Spleen (tissue), 11 donors: ENCODE measurements around the gene DLX2. TPM values are rescaled to one million over a fixed set of nuclear protein-coding genes. Genes with fewer than 3 reads are reported as not detected.

Experiments used
- DNase-seq: peaks from one replicate; pipeline ENCODE4 v3.0.0-alpha.2; 2020
- H3K27ac ChIP-seq, 8 donors: fragments of 200-600 bp; sonication (generic) in 7 of 8; 1 replicate in 4 of 8; 2 replicates in 4 of 8; pipeline versions ENCODE4 v1.5.0 to v1.8.0; 2016 to 2021; ENCODE audit warnings: inconsistent platforms in 4 of 8, mild to moderate bottlenecking in 4 of 8, moderate library complexity in 1 of 8
- H3K27me3 ChIP-seq, 7 donors: fragments of 200-600 bp; sonication (generic) in 6 of 7; replicated peaks in 1 of 7; 1 replicate in 4 of 7; 2 replicates in 3 of 7; pipeline versions ENCODE4 v1.5.0 to v1.8.0; 2016 to 2021; ENCODE audit warnings: inconsistent platforms in 3 of 7, mild to moderate bottlenecking in 1 of 7
- H3K36me3 ChIP-seq, 6 donors: fragments of 200-600 bp; sonication (generic) in 5 of 6; 1 replicate in 4 of 6; 2 replicates in 2 of 6; pipeline versions ENCODE4 v1.5.0 to v1.8.0; 2016 to 2021; ENCODE audit warnings: inconsistent platforms in 2 of 6
- H3K4me1 ChIP-seq, 6 donors: fragments of 200-600 bp; sonication (generic) in 5 of 6; 1 replicate in 3 of 6; 2 replicates in 3 of 6; pipeline versions ENCODE4 v1.5.0 to v1.8.0; 2016 to 2021; ENCODE audit warnings: inconsistent platforms in 3 of 6
- H3K4me3 ChIP-seq, 8 donors: fragments of 200-600 bp; sonication (generic) in 7 of 8; 1 replicate in 4 of 8; 2 replicates in 4 of 8; pipeline versions ENCODE4 v1.5.0 to v1.8.0; 2016 to 2021; ENCODE audit warnings: inconsistent platforms in 4 of 8, mild to moderate bottlenecking in 4 of 8, moderate library complexity in 2 of 8
- H3K9me3 ChIP-seq, 8 donors: fragments of 200-600 bp; sonication (generic) in 7 of 8; 1 replicate in 4 of 8; 2 replicates in 4 of 8; pipeline versions ENCODE4 v1.5.0 to v1.8.0; 2016 to 2021; ENCODE audit warnings: inconsistent platforms in 4 of 8
- CTCF ChIP-seq, 11 experiments: fragments of 200-600 bp in 7 of 11; fragments of 450-650 bp in 4 of 11; sonication (generic) in 4 of 11; IDR thresholded peaks in 8 of 11; conservative IDR thresholded peaks in 3 of 11; 1 replicate in 7 of 11; 2 replicates in 4 of 11; pipeline versions ENCODE4 v1.4.0 to v1.8.0; 2016 to 2021; ENCODE audit warnings: antibody characterized with exemption in 11 of 11, inconsistent platforms in 4 of 11, mild to moderate bottlenecking in 1 of 11
- POLR2A ChIP-seq, 3 donors: fragments of 450-650 bp; IDR thresholded peaks; one replicate each; pipeline ENCODE4 v1.5.1; 2017; ENCODE audit warnings: antibody characterized with exemption in 3 of 3, mild to moderate bottlenecking in 1 of 3
- POLR2AphosphoS5 ChIP-seq, 3 donors: sonication (generic); formaldehyde crosslinking; IDR thresholded peaks; one replicate each; pipeline ENCODE4 v1.5.1; 2017; ENCODE audit warnings: antibody characterized with exemption in 3 of 3
- WGBS, 5 donors: extraction: QIAGEN DNeasy Blood & Tissue Kit in 3 of 5; methylation state at CpG; one replicate each; pipeline versions ENCODE4 v1.1.5 to v1.1.7; 2013 to 2018; 5-methylcytosine and 5-hydroxymethylcytosine counted together
- intact Hi-C: fragments of 100-400 bp; cut with DNase I; formaldehyde crosslinking; loops from one replicate; pipeline ENCODE4 v1.15.0; 2023; ENCODE audit warnings: low total_unique reads
- polyA plus RNA-seq, 3 donors: library from polyadenylated mRNA; stranded (reverse); fragments of 200-250 nt; gene quantifications; one replicate each; pipeline ENCODE4 v1.2.1, GENCODE V29; 2013
- total RNA-seq, 7 donors: library from RNA; depleted of rRNA in 3 of 7; stranded (reverse); fragments of >200 nt in 3 of 7; fragmentation: NEBNext Ultra II Directional in 4 of 7; extraction: Animal tissue kit (Norgen Biotek cat#: 25700) in 4 of 7; gene quantifications; one replicate each; pipeline versions ENCODE4 v1.1.0 to v1.2.1, GENCODE V29; 2016 to 2021
- donor health status: healthy with polysubstance abuse.
- donor health status: DM: no; HTN: no; CAD: no; lungs with moderate emphysema.
- donor health status: DM: no; HTN: no; CAD: no.
- donor health status: Bipolar disorder and iron deficiency.
- donor health status: healthy.
- donor health status: DM: no; HTN: no; CAD: no.
- donor health status: DM: yes; HTN: yes; CAD: no.

DLX2 gene
- total and polyA plus RNA-seq, 10 donors, result 0.06 TPM; not detected in 9

DNA sequence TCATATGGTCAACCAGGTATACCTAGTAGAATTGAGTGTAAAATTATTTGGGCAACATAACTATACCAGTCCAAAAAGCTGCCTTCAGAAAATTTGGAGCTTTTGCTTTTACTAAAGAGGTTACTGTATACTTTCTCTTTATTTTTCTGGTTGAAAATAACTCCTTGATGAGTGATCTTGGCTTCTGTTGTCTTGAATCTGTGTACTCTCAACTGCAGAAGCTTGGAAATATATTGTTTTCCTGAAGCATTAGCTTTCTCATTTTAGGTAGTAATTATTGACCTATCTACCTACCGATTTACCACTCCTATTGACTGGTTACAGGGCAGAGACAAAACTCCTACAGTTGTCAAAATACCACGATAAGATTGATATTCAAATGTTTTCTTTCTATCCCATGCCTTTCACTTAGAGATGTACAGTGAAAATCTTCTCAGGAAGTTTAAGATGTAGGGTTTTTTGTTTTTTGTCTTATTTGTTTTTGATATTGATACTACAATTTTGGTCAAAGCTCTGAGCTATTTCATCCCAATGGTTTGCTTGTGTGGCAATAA lies 53.1 kb downstream of the DLX2 start:
- no peaks in the 10 kb centered on the region for H3K36me3 ChIP-seq
- WGBS, 5 donors, result 92 to 99% (median 95%) methylated on average over 2 of the region's 2 CpGs
- intact Hi-C loops, result no loop called here

More for the DNA sequence above, 53.1 kb downstream of the DLX2 start:
- no peak for DNase-seq
- no peak overlapping the region for H3K4me3 ChIP-seq
- TF ChIP-seq POLR2A (IDR thresholded peaks at IDR 0.05) (no peak), POLR2AphosphoS5 (IDR thresholded peaks at IDR 0.05) (no peak), CTCF (IDR thresholded peaks at IDR 0.05 in 8 of 11, conservative IDR thresholded peaks at IDR 0.05 in 3 of 11) (no peak)
- H3K9me3 ChIP-seq, result no peaks in the 10 kb centered on the region
- no peak overlapping the region for H3K27ac ChIP-seq
- H3K27me3 ChIP-seq, result no peaks in the 10 kb centered on the region
- H3K4me1 ChIP-seq, result peaks cover 0 to 5% (median 0%) of the 10 kb centered on the region in 6 donors

Other genes with a start within 250 kb of the DLX2 start
- gene SLC25A12, start 208.7 kb downstream of the DLX2 start, total RNA-seq, result 10 to 100 TPM; 15.1 to 25.9 (median 20.9) TPM
- gene SLC25A12, start 208.7 kb downstream of the DLX2 start, polyA plus RNA-seq, result 10 to 100 TPM in 1 of 3 donors, 1 to 10 TPM in 2; 9.8 to 11.0 (median 9.8) TPM
- 10 to 100 TPM; 29.6 to 41.9 (median 35.1) TPM for gene HAT1, start 180.4 kb downstream of the DLX2 start, total RNA-seq
- gene HAT1, start 180.4 kb downstream of the DLX2 start, polyA plus RNA-seq, result 10 to 100 TPM; 22.1 to 36.1 (median 30.1) TPM
- 10 to 100 TPM in 2 of 7 donors, 1 to 10 TPM in 5; 4.9 to 11.9 (median 7.8) TPM for gene METAP1D, start 102.9 kb downstream of the DLX2 start, total RNA-seq
- 10 to 100 TPM in 2 of 3 donors, 1 to 10 TPM in 1; 6.1 to 11.2 (median 10.1) TPM for gene METAP1D, start 102.9 kb downstream of the DLX2 start, polyA plus RNA-seq
- not detected for gene DLX1, start 17.4 kb downstream of the DLX2 start, total RNA-seq
- gene DLX1, start 17.4 kb downstream of the DLX2 start, polyA plus RNA-seq, result under 1 TPM in 1 of 3 donors, not detected in 2; 0.16 TPM